ENCODE measurements around the gene CD151.

The CD151 gene

GRCh38 chr11:841981-842369 lies 9.2 kb downstream of the CD151 start:
- no peak for DNase-seq (ENCODE audit: low read depth)
- H3K4me3 ChIP-seq (replicated peaks; ENCODE audit: low read depth, low read length) = peak overlapping the region; percentile 92
- no peak for TF ChIP-seq CTCF (IDR thresholded peaks at IDR 0.05; ENCODE audit: low read length, missing control alignments)

- H3K4me3 ChIP-seq (replicated peaks; ENCODE audit: low read depth, low read length) = peak within 1 kb of the TSS; percentile 92
- TF ChIP-seq CTCF (IDR thresholded peaks at IDR 0.05; ENCODE audit: low read length, missing control alignments) = no peak
- DNase-seq (ENCODE audit: low read depth) = peak; percentile 90
Observed at GRCh38 chr11:842370-843002, 9.7 kb downstream of the CD151 start, which contains the start of the genes POLR2L and TSPAN4. TSS of gene POLR2L (minus strand) at chr11:842529. CDS start at chr11:842508, 21 bp downstream. TSS of gene TSPAN4 (plus strand) at chr11:842852. CDS start at chr11:850305, 7,453 bp downstream.

GRCh38 chr11:843086-843734 lies 10.5 kb downstream of the CD151 start:
- peak overlapping the region; percentile 92 for H3K4me3 ChIP-seq (replicated peaks; ENCODE audit: low read depth, low read length)
- DNase-seq (ENCODE audit: low read depth) = no peak

DNA sequence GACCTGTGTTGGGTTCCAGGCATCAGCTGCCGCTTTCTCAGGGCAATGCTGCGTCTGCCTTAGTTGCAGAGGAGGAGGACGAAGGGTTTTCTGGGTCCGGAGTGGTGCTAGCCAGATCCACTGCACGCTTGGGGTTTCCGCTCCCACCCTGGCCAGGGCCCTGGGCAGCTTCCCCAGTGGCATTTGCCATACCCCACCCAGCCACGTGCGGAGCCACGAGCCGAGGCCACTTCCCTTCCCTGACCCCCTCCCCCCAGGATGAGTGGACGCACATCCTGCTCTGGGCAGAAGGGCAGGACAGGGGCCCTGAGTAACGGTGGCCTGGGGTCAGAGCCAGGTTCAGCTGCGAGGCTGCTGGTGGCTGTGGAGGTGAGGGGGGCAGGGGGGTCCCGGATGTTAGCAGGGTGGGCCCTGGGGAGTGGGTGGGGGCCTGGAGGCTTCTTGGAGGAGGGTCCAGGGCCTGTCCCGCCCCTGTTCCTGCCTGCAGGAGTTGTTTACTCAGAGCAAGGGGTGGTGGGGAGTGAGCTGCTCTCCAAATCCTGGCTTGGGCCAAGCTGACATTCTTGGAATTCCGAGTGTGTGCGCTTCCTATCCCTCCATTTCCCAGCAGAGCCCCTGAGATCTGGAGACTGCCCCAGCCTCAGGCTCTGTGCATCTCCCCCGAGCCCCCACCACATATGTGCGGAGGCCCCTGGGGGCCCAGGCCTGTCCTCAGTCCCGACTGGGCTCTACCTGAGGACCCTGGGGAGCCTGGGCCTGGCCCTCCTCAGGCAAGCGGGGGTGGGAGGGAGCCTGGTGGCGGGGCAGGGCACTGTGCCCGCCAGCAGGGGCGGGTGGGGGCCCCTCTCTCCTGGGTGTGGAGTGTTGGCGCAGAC lies 11.3 kb downstream of the CD151 start:
- H3K4me3 ChIP-seq (replicated peaks; ENCODE audit: low read depth, low read length) = peak overlapping the region; percentile 92
- DNase-seq (ENCODE audit: low read depth) = peak; percentile 98
- no peak for TF ChIP-seq CTCF (IDR thresholded peaks at IDR 0.05; ENCODE audit: low read length, missing control alignments)

More at GRCh38 chr11:843086-843734, 10.5 kb downstream of the CD151 start:
- no peak for TF ChIP-seq CTCF (IDR thresholded peaks at IDR 0.05; ENCODE audit: low read length, missing control alignments)

DNA sequence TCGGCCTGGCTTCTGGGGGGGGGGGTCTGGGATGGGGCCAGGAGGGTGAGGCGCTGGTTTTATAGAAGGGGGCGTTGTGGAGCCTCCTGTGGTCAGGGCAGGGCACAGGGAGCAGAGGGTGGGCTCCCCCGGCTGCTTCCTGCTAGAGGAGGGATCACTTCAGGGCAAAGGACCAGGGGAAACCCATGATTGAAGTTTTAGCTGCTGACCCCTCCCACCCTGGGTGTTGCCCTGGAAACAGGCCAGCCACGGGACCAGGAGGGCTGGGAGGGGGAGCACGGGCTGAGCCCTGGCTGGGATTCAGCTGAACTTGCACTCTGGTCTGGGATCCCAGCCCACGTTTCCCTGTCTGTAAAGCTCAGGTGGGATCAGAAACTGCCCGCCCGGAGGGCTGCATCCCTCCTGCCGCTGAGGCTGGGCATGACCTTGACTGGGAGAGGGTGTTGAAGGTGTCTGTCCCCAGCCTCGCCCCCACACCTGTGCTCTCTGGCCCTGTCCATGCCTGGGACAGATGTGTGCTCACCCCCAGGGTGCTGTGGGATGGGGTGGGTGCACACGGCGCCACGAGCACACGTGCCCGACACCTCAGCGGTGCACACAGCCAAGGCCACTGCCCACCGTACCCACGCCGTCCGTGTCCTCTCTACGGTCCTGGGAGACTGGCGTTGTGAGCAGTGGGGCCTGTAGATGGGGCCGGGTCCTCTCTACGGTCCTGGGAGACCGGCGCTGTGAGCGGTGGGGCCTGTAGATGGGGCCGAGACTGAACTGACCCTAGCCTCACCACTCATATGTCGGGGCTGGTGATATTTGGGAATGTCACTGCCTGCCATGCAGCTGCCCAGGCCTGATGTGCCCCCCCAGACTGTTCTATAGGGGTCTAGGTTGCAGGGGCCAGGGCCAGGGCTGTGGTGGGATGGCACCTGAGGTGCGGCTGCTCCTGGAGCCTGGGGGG lies 12.2 kb downstream of the CD151 start:
- no peak for TF ChIP-seq CTCF (IDR thresholded peaks at IDR 0.05; ENCODE audit: low read length, missing control alignments)
- peak; percentile 96 for DNase-seq (ENCODE audit: low read depth)

More for the DNA sequence above, 12.2 kb downstream of the CD151 start:
- H3K4me3 ChIP-seq (replicated peaks; ENCODE audit: low read depth, low read length) = peak overlapping the region; percentile 92
